ENCODE data around the gene RNF39. TPM values are rescaled to one million over a fixed set of nuclear protein-coding genes. Genes with fewer than 3 reads are reported as not detected.

The RNF39 gene
- total and polyA plus RNA-seq, 2 of the 13 experiments (the other 11 are each of a cell fraction or from before 2014, with no cell fraction given): 0.13 to 1.8 TPM

GRCh38 chr6:30061092-30061857, 14.3 kb downstream of the RNF39 start, which contains the start of gene POLR1H (continued):
- TF ChIP-seq ZC3H4 (CRISPR knock-in tag; IDR thresholded peaks at IDR 0.05; ENCODE audit: borderline replicate concordance): 0 out of 2 replicates have a peak, but pooled peaks have one; percentile 11
- TF ChIP-seq, protein P1, sequence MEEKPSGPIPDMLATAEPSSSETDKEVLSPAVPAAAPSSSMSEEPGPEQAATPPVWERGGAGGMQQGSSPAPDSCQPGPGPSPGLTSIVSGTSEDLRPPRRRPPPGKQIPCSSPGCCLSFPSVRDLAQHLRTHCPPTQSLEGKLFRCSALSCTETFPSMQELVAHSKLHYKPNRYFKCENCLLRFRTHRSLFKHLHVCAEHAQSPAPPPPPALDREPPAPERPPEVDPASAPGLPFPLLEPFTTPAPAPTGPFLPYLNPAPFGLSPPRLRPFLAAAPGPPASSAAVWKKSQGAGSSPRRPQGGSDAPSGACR (CRISPR knock-in tag; IDR thresholded peaks at IDR 0.05): peak; percentile 43; the same call in 1 of the 2 replicates
- no peak for TF ChIP-seq PAF1 (CRISPR knock-in tag; IDR thresholded peaks at IDR 0.05)
- peak; percentile 95 for TF ChIP-seq MEIS2 (CRISPR knock-in tag; IDR thresholded peaks at IDR 0.05)
- TF ChIP-seq SP140L (CRISPR knock-in tag; IDR thresholded peaks at IDR 0.05; ENCODE audit: borderline replicate concordance): 0 out of 2 replicates have a peak, but pooled peaks have one; percentile 83
- peak; percentile 34 to 59; a peak in 3 of 4 replicates for TF ChIP-seq EP300 (IDR thresholded peaks at IDR 0.05; ENCODE audit: low read depth in 2 of 2, low read length in 2 of 2)
- peak; percentile 34; the same call in 1 of the 2 replicates for TF ChIP-seq EP300 (CRISPR knock-in tag; IDR thresholded peaks at IDR 0.05; ENCODE audit: borderline replicate concordance)
- TF ChIP-seq MLX (CRISPR knock-in tag; IDR thresholded peaks at IDR 0.05): peak; percentile 81
- no peak for TF ChIP-seq ZNF234 (CRISPR knock-in tag; conservative IDR thresholded peaks at IDR 0.05)
- TF ChIP-seq ZNF776 (CRISPR knock-in tag; IDR thresholded peaks at IDR 0.05): peak; percentile 92
- TF ChIP-seq ZNF781 (CRISPR knock-in tag; IDR thresholded peaks at IDR 0.05; ENCODE audit: borderline replicate concordance, not compliant biosample characterization): peak; percentile 81
- peak; percentile 36; the same call in 1 of the 2 replicates for TF ChIP-seq ZNF770 (CRISPR knock-in tag; IDR thresholded peaks at IDR 0.05)
- TF ChIP-seq ELF4 (CRISPR knock-in tag; IDR thresholded peaks at IDR 0.05; ENCODE audit: borderline replicate concordance): no peak
- TF ChIP-seq PHF20 (CRISPR knock-in tag; IDR thresholded peaks at IDR 0.05): peak; percentile 99
- peak; percentile 78 for TF ChIP-seq GMEB2 (CRISPR knock-in tag; IDR thresholded peaks at IDR 0.05; ENCODE audit: low read depth)
- TF ChIP-seq, protein P2, sequence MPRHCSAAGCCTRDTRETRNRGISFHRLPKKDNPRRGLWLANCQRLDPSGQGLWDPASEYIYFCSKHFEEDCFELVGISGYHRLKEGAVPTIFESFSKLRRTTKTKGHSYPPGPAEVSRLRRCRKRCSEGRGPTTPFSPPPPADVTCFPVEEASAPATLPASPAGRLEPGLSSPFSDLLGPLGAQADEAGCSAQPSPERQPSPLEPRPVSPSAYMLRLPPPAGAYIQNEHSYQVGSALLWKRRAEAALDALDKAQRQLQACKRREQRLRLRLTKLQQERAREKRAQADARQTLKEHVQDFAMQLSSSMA (CRISPR knock-in tag; IDR thresholded peaks at IDR 0.05): 0 out of 2 replicates have a peak, but pooled peaks have one; percentile 29
- TF ChIP-seq RFX5 (IDR thresholded peaks at IDR 0.05; ENCODE audit: low read depth, low read length): peak; percentile 90
- no peak for TF ChIP-seq SP1 (IDR thresholded peaks at IDR 0.05)
- TF ChIP-seq SP1 (CRISPR knock-in tag; IDR thresholded peaks at IDR 0.05): peak; percentile 80; the same call in 1 of the 2 replicates
- TF ChIP-seq SMYD3 (CRISPR knock-in tag; IDR thresholded peaks at IDR 0.05): no peak; the same call in 1 of the 2 replicates
- TF ChIP-seq ZMYM3 (CRISPR knock-in tag; IDR thresholded peaks at IDR 0.05): no peak
- peak; percentile 39; the same call in 1 of the 2 replicates for TF ChIP-seq ZBTB26 (CRISPR knock-in tag; IDR thresholded peaks at IDR 0.05; ENCODE audit: borderline replicate concordance)
- TF ChIP-seq KDM5B (CRISPR knock-in tag; IDR thresholded peaks at IDR 0.05; ENCODE audit: borderline replicate concordance): peak; percentile 87

All from HepG2 (cell line).